HUES48 (cell line): ENCODE measurements around the gene COL9A1.

Experiments
- H3K27ac ChIP-seq: one replicate; pipeline ENCODE4 v1.7.0; 2013; ENCODE audit warnings: low read depth, low read length, inconsistent platforms
- H3K27me3 ChIP-seq: 2 replicates; pipeline ENCODE4 v1.6.1; 2013; ENCODE audit warnings: mild to moderate bottlenecking, low read length; ENCODE audit not compliant: control insufficient read depth, insufficient read depth
- H3K36me3 ChIP-seq: 2 replicates; pipeline ENCODE4 v1.6.1; 2013; ENCODE audit warnings: low read length; ENCODE audit not compliant: control insufficient read depth, insufficient read depth
- H3K4me1 ChIP-seq: 2 replicates; pipeline ENCODE4 v1.6.1; 2013; ENCODE audit warnings: mild to moderate bottlenecking, low read length; ENCODE audit not compliant: control insufficient read depth, insufficient read depth
- H3K4me3 ChIP-seq: 2 replicates; pipeline ENCODE4 v1.5.1; 2013; ENCODE audit warnings: mild to moderate bottlenecking, low read depth, low read length
- H3K9ac ChIP-seq: 2 replicates; pipeline ENCODE4 v1.6.1; 2013; ENCODE audit warnings: mild to moderate bottlenecking, low read depth, low read length, moderate library complexity
- H3K9me3 ChIP-seq: 2 replicates; pipeline ENCODE4 v1.6.1; 2013; ENCODE audit warnings: low read length; ENCODE audit not compliant: control insufficient read depth, insufficient read depth

The COL9A1 gene

GRCh38 chr6:70266142-70266541, 36.7 kb downstream of the COL9A1 start:
- H3K36me3 ChIP-seq, result no peaks in the 10 kb centered on the region
- no peak overlapping the region for H3K9ac ChIP-seq
- H3K9me3 ChIP-seq, result no peaks in the 10 kb centered on the region
- H3K4me3 ChIP-seq, result no peak overlapping the region
- H3K27ac ChIP-seq, result no peak overlapping the region
- H3K4me1 ChIP-seq, result 0 out of 2 replicates have a peak, but pooled peaks cover 3% of the 10 kb centered on the region
- no peaks in the 10 kb centered on the region for H3K27me3 ChIP-seq

DNA sequence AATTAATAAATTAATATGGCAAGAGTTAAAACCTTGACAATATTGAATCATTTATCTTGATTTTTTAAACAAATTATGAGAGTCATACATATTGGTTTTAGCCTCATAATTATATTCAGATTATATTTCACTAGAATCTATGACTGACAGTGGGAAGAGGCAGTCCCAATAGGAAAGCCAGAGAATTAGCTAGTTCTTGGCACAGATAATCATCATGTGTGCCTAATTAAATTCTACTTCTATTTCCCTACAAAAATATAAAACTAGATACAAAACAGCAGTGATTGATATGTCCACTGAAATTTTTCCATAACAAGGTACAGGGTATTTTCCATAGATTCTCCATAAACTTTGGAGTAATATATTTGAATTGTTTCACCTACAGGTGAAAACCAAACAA, 38.6 kb downstream of the COL9A1 start:
- Histone ChIP-seq H3K4me1 (no peaks in the 10 kb centered on the region), H3K9me3 (no peaks in the 10 kb centered on the region), H3K36me3 (no peaks in the 10 kb centered on the region), H3K27me3 (no peaks in the 10 kb centered on the region), H3K27ac (no peak overlapping the region), H3K9ac (no peak overlapping the region), H3K4me3 (no peak overlapping the region)

DNA sequence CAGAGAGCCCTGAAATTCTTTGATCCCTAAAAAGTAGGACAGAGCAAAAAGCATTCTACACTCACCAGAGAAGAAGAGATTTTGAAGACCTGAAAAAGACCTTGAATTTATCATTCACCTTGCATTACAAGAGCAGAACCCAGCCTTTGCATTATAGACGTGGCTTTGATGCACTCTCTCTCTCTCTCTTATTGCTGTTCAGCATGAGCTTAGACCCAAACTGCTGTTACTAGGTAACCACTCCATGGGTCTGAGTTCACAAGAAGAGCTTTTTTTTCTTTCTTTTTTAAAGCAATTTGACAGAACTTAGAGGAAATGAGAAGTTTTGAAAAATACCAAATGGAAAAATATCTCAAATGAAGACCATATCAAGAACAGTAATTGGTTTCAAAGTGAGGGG, 44.4 kb downstream of the COL9A1 start:
- H3K27me3 ChIP-seq, result no peaks in the 10 kb centered on the region
- H3K4me3 ChIP-seq, result no peak overlapping the region
- H3K27ac ChIP-seq, result no peak overlapping the region
- no peak overlapping the region for H3K9ac ChIP-seq
- no peaks in the 10 kb centered on the region for H3K4me1 ChIP-seq
- no peaks in the 10 kb centered on the region for H3K9me3 ChIP-seq
- H3K36me3 ChIP-seq, result no peaks in the 10 kb centered on the region

DNA sequence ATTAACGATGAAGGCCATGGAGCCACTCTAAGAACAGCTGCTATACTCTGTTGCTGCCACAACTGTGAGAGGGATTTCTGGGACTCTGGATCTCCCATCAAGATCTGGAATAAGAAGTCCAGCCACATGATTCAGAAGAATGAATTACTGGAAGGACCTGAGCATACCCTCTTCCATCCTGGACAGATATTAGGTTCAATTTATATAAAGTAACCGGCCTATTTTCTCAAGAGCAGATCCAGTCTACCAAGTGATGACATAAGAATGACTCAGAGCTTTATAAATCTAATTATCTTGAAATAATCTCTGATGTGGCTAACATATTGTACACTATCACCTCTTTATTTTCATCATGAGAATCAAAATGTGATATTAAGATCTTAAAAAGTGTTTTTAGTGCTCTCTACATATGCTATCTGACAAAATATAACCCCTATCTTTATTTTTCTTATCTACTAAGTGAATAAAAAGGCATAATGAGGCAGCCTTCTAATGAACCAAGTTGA, 45.1 kb downstream of the COL9A1 start:
- no peaks in the 10 kb centered on the region for H3K36me3 ChIP-seq
- no peaks in the 10 kb centered on the region for H3K27me3 ChIP-seq
- H3K27ac ChIP-seq, result no peak overlapping the region
- H3K9ac ChIP-seq, result no peak overlapping the region
- no peaks in the 10 kb centered on the region for H3K4me1 ChIP-seq
- no peaks in the 10 kb centered on the region for H3K9me3 ChIP-seq
- H3K4me3 ChIP-seq, result no peak overlapping the region

DNA sequence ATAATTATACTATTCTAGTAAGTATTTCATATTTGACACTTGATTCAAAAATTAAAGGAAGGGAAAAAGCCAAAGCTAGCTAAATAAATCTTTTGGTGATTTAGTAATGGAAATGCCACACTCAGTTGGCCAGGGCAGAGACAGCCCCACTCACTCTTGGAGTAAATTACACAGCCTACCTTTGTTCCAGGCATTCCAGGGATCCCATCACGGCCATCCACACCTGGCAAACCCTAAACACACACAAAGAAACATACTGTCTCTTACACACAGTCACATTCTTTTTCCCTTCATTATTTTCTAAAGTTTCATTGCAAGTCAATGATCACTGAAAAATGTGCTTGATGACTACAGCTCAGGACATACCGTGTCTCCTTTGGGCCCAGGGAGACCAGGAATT, 48.1 kb downstream of the COL9A1 start:
- no peaks in the 10 kb centered on the region for H3K4me1 ChIP-seq
- peaks cover 4% of the 10 kb centered on the region; the same call in 1 of the 2 replicates for H3K36me3 ChIP-seq
- H3K4me3 ChIP-seq, result no peak overlapping the region
- no peak overlapping the region for H3K27ac ChIP-seq
- H3K9me3 ChIP-seq, result no peaks in the 10 kb centered on the region
- no peaks in the 10 kb centered on the region for H3K27me3 ChIP-seq
- H3K9ac ChIP-seq, result no peak overlapping the region

GRCh38 chr6:70253923-70254322, 49.0 kb downstream of the COL9A1 start:
- Histone ChIP-seq H3K4me3 (no peak overlapping the region), H3K9me3 (no peaks in the 10 kb centered on the region), H3K27me3 (no peaks in the 10 kb centered on the region), H3K27ac (no peak overlapping the region), H3K36me3 (peaks cover 4% of the 10 kb centered on the region; the same call in 1 of the 2 replicates), H3K4me1 (no peaks in the 10 kb centered on the region), H3K9ac (no peak overlapping the region)

DNA sequence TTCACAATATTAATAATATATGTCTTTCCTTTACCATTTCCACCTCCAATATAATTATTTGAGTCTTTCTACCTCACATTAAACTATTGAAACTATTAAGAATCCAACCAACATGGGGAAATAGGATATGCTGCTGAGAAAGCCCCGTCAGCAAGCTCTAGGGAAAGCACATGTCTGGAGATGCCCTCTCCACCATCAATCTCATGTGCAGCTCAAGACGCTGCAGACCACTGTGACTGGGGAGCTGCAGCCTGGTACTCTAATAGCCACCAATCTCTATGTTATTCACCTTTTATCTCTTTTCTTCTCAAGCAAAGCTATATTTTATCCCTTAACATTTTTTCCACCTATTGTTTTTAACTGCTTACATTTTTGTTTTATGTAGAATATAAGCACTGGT, 50.3 kb downstream of the COL9A1 start:
- H3K27ac ChIP-seq, result no peak overlapping the region
- H3K27me3 ChIP-seq, result no peaks in the 10 kb centered on the region
- no peaks in the 10 kb centered on the region for H3K9me3 ChIP-seq
- peaks cover 4% of the 10 kb centered on the region; the same call in 1 of the 2 replicates for H3K36me3 ChIP-seq
- no peak overlapping the region for H3K4me3 ChIP-seq
- H3K9ac ChIP-seq, result no peak overlapping the region
- no peaks in the 10 kb centered on the region for H3K4me1 ChIP-seq

DNA sequence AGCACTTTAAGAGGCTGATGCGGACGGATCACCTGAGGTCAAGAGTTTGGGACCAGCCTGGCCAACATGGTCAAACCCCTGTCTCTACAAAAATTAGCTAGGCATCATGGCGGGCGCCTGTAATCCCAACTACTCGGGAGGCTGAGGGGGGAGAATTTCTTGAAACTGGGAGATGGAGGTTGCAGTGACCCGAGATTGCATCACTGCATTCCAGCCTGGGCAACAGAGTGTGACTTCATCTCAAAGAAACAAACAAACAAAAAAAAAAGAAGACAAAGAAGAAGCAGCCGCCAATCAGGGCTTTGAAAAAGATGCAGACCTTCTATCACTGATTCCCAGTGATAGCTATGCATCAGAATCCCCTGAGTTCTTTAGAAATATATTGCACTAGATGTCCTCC, 56.8 kb downstream of the COL9A1 start:
- Histone ChIP-seq H3K27me3 (no peaks in the 10 kb centered on the region), H3K27ac (no peak overlapping the region), H3K4me1 (peaks cover 13% of the 10 kb centered on the region), H3K36me3 (no peaks in the 10 kb centered on the region), H3K4me3 (no peak overlapping the region), H3K9ac (no peak overlapping the region), H3K9me3 (no peaks in the 10 kb centered on the region)

- H3K9ac ChIP-seq, result no peak overlapping the region
- peak overlapping the region; percentile 3 for H3K27ac ChIP-seq
- H3K9me3 ChIP-seq, result no peaks in the 10 kb centered on the region
- H3K36me3 ChIP-seq, result no peaks in the 10 kb centered on the region
- H3K4me3 ChIP-seq, result no peak overlapping the region
- no peaks in the 10 kb centered on the region for H3K27me3 ChIP-seq
- H3K4me1 ChIP-seq, result peaks cover 13% of the 10 kb centered on the region
These were observed 60.9 kb downstream of the COL9A1 start for GRCh38 chr6:70241991-70242420.

- H3K4me3 ChIP-seq, result no peak overlapping the region
- H3K27ac ChIP-seq, result no peak overlapping the region
- H3K27me3 ChIP-seq, result no peaks in the 10 kb centered on the region
- H3K9me3 ChIP-seq, result no peaks in the 10 kb centered on the region
- peaks cover 13% of the 10 kb centered on the region for H3K4me1 ChIP-seq
- H3K36me3 ChIP-seq, result no peaks in the 10 kb centered on the region
- H3K9ac ChIP-seq, result no peak overlapping the region
These were observed 61.9 kb downstream of the COL9A1 start for GRCh38 chr6:70241031-70241430.

DNA sequence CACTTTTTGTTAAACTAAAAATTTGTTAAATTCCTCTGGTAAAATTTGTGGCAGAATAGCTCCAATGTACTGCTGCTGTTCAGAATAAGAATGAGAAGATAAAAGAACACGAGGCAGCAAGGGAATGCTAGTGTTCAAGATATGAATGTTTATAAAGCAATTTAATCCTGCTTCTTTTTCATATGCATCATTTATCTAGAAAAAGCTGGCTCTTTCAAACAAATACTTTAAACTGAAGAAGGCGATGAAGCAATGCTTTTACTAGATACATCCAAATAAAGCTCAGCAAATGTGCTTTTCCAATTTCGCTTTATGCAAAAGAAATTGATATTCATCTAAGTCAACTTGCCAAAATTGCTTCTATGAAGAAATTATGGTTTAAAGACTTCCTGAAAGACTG, 66.5 kb downstream of the COL9A1 start:
- Histone ChIP-seq H3K9me3 (no peaks in the 10 kb centered on the region), H3K9ac (no peak overlapping the region), H3K27ac (no peak overlapping the region), H3K27me3 (no peaks in the 10 kb centered on the region), H3K4me1 (no peaks in the 10 kb centered on the region), H3K36me3 (no peaks in the 10 kb centered on the region), H3K4me3 (no peak overlapping the region)
